ENCODE results near the gene RNF5.
A peak's percentile ranks its signal among the peaks of the same experiment; 100 is the strongest.

- no peak for TF ChIP-seq TAF1 (IDR thresholded peaks at IDR 0.05; ENCODE audit: borderline replicate concordance, low read depth, low read length)
- no peak for TF ChIP-seq CTCF (IDR thresholded peaks at IDR 0.05)
- TF ChIP-seq RFX5 (IDR thresholded peaks at IDR 0.05; ENCODE audit: low read length), result no peak
- no peak for TF ChIP-seq GATA2 (CRISPR knock-in tag; IDR thresholded peaks at IDR 0.05)
- peak; percentile 89 for TF ChIP-seq CHD2 (IDR thresholded peaks at IDR 0.05; ENCODE audit: low read length, partially characterized antibody)
These were observed 12.0 kb downstream of the RNF5 start, which contains the start of gene PBX2 for GRCh38 chr6:32190054-32190851.

Data from SK-N-SH (cell line).